Right cardiac atrium (tissue), 5 donors: ENCODE data around the gene PRR5L. TPM values are rescaled to one million over a fixed set of nuclear protein-coding genes. Genes with fewer than 3 reads are reported as not detected.

Experiments used
- ATAC-seq, 2 donors: fragments of 200-7000 bp; cut with Tn5 transposase; one replicate each; pipeline versions ENCODE4 v1.8.0 to v1.9.1; 2020; ENCODE audit warnings: moderate library complexity in 2 of 2, mild to moderate bottlenecking in 1 of 2
- DNase-seq, 3 donors: peaks; one replicate each; pipeline ENCODE4 v3.0.0-alpha.2; 2020
- H3K27ac ChIP-seq: one replicate; pipeline ENCODE4 v1.5.1; 2013; ENCODE audit warnings: mild to moderate bottlenecking, low read length, control low read depth, moderate library complexity
- H3K27me3 ChIP-seq: one replicate; pipeline ENCODE4 v1.6.1; 2013; ENCODE audit not compliant: control insufficient read depth, insufficient read depth
- H3K4me1 ChIP-seq: one replicate; pipeline ENCODE4 v1.6.1; 2013; ENCODE audit warnings: low read length; ENCODE audit not compliant: control insufficient read depth, insufficient read depth
- H3K4me3 ChIP-seq: one replicate; pipeline ENCODE4 v1.5.1; 2013; ENCODE audit warnings: low read length, control low read depth
- H3K9me3 ChIP-seq: one replicate; pipeline ENCODE4 v1.6.1; 2013; ENCODE audit warnings: low read length; ENCODE audit not compliant: control insufficient read depth
- WGBS: extraction: QIAGEN DNeasy Blood & Tissue Kit; methylation state at CpG from one replicate; pipeline ENCODE4 v1.1.7; 2013; 5-methylcytosine and 5-hydroxymethylcytosine counted together
- intact Hi-C, 4 donors: fragments of 100-400 bp; cut with DNase I; formaldehyde crosslinking; loops; one replicate each; pipeline versions ENCODE4 v1.11.0 to v1.14.0; 2022 to 2023
- long read RNA-seq, 4 donors: library from polyadenylated mRNA; unstranded; transcript quantifications; one replicate each; pipeline ENCODE4 v2.0.0, GENCODE V29; 2020 to 2021
- polyA plus RNA-seq: library from polyadenylated mRNA; stranded (reverse); fragments of 200-250 nt; gene quantifications from one replicate; pipeline ENCODE4 v1.2.3, GENCODE V29; 2013
- total RNA-seq, 4 donors: library from RNA; stranded (reverse); fragmentation: NEBNext Ultra II Directional; extraction: Animal tissue kit (Norgen Biotek cat#: 25700); gene quantifications; one replicate each; pipeline ENCODE4 v1.2.1, GENCODE V29; 2021
- donor health status: healthy with polysubstance abuse.
- donor health status: DM: no; HTN: yes; CAD: no.
- donor health status: DM: no; HTN: no; CAD: no.
- donor health status: DM: no; HTN: yes; CAD: no; lungs with severe emphysema.
- donor health status: DM: yes; HTN: yes; CAD: no.

PRR5L gene, protein sequence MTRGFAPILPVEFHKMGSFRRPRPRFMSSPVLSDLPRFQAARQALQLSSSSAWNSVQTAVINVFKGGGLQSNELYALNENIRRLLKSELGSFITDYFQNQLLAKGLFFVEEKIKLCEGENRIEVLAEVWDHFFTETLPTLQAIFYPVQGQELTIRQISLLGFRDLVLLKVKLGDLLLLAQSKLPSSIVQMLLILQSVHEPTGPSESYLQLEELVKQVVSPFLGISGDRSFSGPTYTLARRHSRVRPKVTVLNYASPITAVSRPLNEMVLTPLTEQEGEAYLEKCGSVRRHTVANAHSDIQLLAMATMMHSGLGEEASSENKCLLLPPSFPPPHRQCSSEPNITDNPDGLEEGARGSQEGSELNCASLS
- total RNA-seq, result 1 to 10 TPM; 1.4 to 5.0 (median 2.6) TPM
- 0.52 TPM for polyA plus RNA-seq
- long read RNA-seq, donor 1, partial matches to known transcripts, result 0 of 1 reads
- long read RNA-seq, donor 1, other reads (novel, unspliced or antisense), result 1 of 1 reads
- long read RNA-seq, donor 2, partial matches to known transcripts, result 0 of 3 reads
- long read RNA-seq, donor 2, other reads (novel, unspliced or antisense), result 3 of 3 reads
- long read RNA-seq, donor 3, partial matches to known transcripts, result 1 of 6 reads
- long read RNA-seq, donor 3, other reads (novel, unspliced or antisense), result 5 of 6 reads
- long read RNA-seq, donor 4, partial matches to known transcripts, result 0 of 2 reads
- long read RNA-seq, donor 4, other reads (novel, unspliced or antisense), result 2 of 2 reads

DNA sequence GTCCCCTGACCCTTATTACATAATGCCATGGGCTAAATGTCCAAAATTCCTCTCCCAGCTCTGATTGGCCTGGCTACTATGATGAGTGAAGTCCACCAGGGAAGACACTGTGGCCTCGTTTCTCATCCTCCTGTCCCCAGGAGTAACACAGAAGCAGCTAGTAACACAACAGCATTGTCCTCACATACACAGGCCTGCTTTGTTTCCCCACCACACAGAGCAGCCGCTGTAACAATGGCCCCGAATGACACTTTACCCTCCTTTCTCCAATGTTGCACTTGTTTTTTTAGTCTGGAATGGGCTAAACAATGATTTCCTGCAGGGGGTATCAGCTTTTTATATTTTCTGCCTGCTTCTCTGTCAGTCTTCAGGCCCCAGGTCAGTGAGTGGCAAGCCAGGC, at the start of gene PRR5L:
TSS of gene PRR5L (plus strand) at position 363 of the 400 bp plus-strand sequence. CDS start 104,834 bp downstream, outside the sequence.
- intact Hi-C loops, result loop anchor here in 2 of 4 donors (5.0 to 10.0 kb wide), 2 partner anchors 189 to 196 kb away; no protein-coding TSS in a partner anchor
- 89% methylated on average over 3 of the region's 3 CpGs for WGBS
- H3K27me3 ChIP-seq, result no peaks in the 10 kb centered on the region
- H3K9me3 ChIP-seq, result no peaks in the 10 kb centered on the region
- H3K4me3 ChIP-seq, result no peak within 1 kb of the TSS
- H3K27ac ChIP-seq, result no peak within 1 kb of the TSS
- DNase-seq (no peak), ATAC-seq (no peak)
- H3K4me1 ChIP-seq, result no peaks in the 10 kb centered on the region

DNA sequence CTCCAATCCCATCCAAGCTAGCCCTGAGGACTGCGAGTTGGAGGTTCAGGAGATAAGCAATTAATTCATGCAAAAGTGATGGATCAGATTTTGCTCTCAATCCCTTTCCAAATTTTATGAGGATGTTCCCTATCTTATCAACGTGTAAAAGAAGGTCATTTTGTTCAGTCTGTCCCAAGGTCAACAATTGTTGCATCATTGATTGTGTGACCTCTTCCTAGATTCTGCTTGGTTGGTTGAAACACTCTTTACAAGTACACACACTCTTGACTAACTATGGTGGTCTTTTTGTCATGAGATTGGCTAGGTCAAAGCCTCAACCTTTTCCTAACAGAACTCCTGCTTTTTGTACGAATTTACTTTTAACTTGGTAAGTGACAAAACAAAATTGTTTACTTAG, 48.6 kb upstream of the PRR5L start:
- WGBS, result 54% methylated on average over 3 of the region's 3 CpGs
- ATAC-seq, result no peak
- no peak overlapping the region for H3K27ac ChIP-seq
- no peaks in the 10 kb centered on the region for H3K9me3 ChIP-seq
- H3K27me3 ChIP-seq, result peaks cover 2% of the 10 kb centered on the region
- no peaks in the 10 kb centered on the region for H3K4me1 ChIP-seq
- intact Hi-C loops, result no loop called here
- H3K4me3 ChIP-seq, result no peak overlapping the region
- DNase-seq, result no peak

GRCh38 chr11:36248436-36248835, 47.7 kb upstream of the PRR5L start:
- DNase-seq (no peak), ATAC-seq (no peak)
- Histone ChIP-seq H3K4me1 (no peaks in the 10 kb centered on the region), H3K4me3 (no peak overlapping the region), H3K27me3 (peaks cover 2% of the 10 kb centered on the region), H3K27ac (no peak overlapping the region), H3K9me3 (no peaks in the 10 kb centered on the region)
- WGBS, result 70% methylated on average over 4 of the region's 4 CpGs
- intact Hi-C loops, result no loop called here

DNA sequence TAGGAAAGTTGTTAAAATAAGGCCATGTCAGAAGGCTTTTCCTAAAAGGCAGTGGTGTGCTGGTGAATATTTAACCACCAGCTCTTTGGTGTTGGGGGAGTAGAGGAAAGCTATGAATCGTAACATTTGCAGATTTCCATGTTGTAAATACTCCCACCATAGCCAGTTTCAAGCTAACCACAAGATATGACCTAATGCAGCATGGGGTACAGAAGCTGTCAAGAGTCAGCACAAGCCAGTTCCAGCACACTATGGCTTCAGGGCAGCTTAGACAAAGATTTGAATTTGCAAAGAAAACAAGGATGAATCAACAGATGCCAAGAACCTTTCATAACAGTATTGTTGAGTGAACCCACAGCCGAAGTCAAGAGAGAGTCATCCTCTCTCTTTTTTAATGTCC, 46.8 kb upstream of the PRR5L start:
- Histone ChIP-seq H3K27me3 (peaks cover 2% of the 10 kb centered on the region), H3K4me1 (no peaks in the 10 kb centered on the region), H3K27ac (no peak overlapping the region), H3K4me3 (no peak overlapping the region), H3K9me3 (no peaks in the 10 kb centered on the region)
- DNase-seq, result no peak
- no peak for ATAC-seq
- intact Hi-C loops, result no loop called here
- WGBS, result 70% methylated on average over 2 of the region's 2 CpGs

DNA sequence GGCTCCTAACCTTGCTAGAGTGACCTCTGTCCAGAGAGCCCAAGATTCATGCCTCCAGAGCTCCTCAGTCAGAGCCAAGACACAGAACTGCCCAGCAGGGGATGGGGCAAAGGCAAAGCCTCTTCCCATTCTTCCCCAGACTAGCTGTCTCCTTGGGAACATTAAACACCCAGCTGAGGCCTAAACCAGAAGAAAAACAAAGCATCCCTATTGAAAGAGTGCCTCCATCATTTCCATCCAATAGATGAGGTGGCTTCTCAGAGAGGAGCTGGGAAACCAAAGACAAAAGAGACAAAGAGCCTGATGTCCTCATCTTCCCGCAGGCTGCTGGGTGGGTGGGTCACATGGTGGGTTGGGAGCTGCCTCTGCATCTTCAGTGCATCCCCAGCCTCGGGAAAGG, 44.3 kb upstream of the PRR5L start:
- 77% methylated on average over 2 of the region's 2 CpGs for WGBS
- peaks cover 4% of the 10 kb centered on the region for H3K9me3 ChIP-seq
- H3K4me3 ChIP-seq, result no peak overlapping the region
- H3K27ac ChIP-seq, result no peak overlapping the region
- intact Hi-C loops, result loop anchor here in 1 of 4 donors (10.0 kb wide), 1 partner anchor 117 kb away; no protein-coding TSS in a partner anchor
- no peaks in the 10 kb centered on the region for H3K27me3 ChIP-seq
- ATAC-seq (no peak), DNase-seq (no peak)
- no peaks in the 10 kb centered on the region for H3K4me1 ChIP-seq

GRCh38 chr11:36253238-36253637, 42.9 kb upstream of the PRR5L start:
- Histone ChIP-seq H3K9me3 (peaks cover 4% of the 10 kb centered on the region), H3K27ac (no peak overlapping the region), H3K4me1 (no peaks in the 10 kb centered on the region), H3K4me3 (no peak overlapping the region), H3K27me3 (no peaks in the 10 kb centered on the region)
- intact Hi-C loops, result loop anchor here in 1 of 4 donors (10.0 kb wide), 1 partner anchor 118 kb away; no protein-coding TSS in a partner anchor
- ATAC-seq, result no peak
- no peak for DNase-seq
- 40% methylated on average over 5 of the region's 5 CpGs for WGBS

GRCh38 chr11:36254713-36255112, 41.4 kb upstream of the PRR5L start:
- Histone ChIP-seq H3K4me3 (no peak overlapping the region), H3K4me1 (no peaks in the 10 kb centered on the region), H3K27me3 (no peaks in the 10 kb centered on the region), H3K9me3 (peaks cover 4% of the 10 kb centered on the region), H3K27ac (no peak overlapping the region)
- 92% methylated on average over 1 of the region's 1 CpG for WGBS
- ATAC-seq (no peak), DNase-seq (no peak)
- intact Hi-C loops, result loop anchor here in 1 of 4 donors (10.0 kb wide), 1 partner anchor 120 kb away; no protein-coding TSS in a partner anchor

- Histone ChIP-seq H3K27me3 (no peaks in the 10 kb centered on the region), H3K4me3 (no peak overlapping the region), H3K4me1 (no peaks in the 10 kb centered on the region), H3K9me3 (peaks cover 4% of the 10 kb centered on the region), H3K27ac (no peak overlapping the region)
- ATAC-seq (no peak), DNase-seq (no peak)
- WGBS, result 73% methylated on average over 5 of the region's 5 CpGs
- intact Hi-C loops, result loop anchor here in 1 of 4 donors (10.0 kb wide), 1 partner anchor 123 kb away; no protein-coding TSS in a partner anchor
These were observed 38.7 kb upstream of the PRR5L start for GRCh38 chr11:36257351-36257750.

DNA sequence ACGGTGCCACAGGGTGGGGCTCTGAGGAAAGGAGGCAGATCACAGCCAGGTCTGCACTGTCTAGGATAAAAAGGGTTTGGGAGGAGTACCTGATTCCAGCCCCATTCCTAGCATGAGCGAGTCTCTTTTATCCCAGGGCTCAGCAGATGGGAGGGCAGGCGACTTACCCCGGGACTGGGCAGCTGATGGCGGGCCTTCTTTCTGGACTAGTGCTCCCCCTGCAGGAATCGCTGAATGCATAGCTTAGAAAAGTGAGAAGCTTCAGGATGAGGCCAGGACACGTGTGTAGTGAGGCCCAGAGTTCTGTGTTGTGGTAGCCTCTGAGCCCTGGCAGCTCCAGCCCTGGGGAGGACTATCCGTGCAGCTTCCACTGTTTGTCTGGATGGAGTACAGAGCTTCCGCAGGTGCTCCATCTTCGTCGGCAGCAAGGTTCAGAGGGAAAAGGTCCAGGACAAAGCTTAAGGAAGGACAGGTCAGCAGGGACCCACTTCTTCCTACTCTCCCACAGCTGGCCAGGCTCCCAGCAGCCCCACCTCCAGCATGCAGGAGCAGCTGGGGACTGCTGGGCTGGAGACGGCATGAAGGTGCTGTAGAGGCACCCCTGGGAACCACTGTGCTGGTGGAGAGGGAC, 37.2 kb upstream of the PRR5L start:
- H3K4me1 ChIP-seq, result no peaks in the 10 kb centered on the region
- H3K4me3 ChIP-seq, result no peak overlapping the region
- WGBS, result 30% methylated on average over 12 of the region's 12 CpGs
- H3K9me3 ChIP-seq, result peaks cover 4% of the 10 kb centered on the region
- ATAC-seq, result peak; percentile 58 to 80
- H3K27me3 ChIP-seq, result no peaks in the 10 kb centered on the region
- intact Hi-C loops, result loop anchor here in 2 of 4 donors (2.0 to 10.0 kb wide), 2 partner anchors 124 to 642 kb away; no protein-coding TSS in a partner anchor
- peak; percentile 48 to 72 (median 53) for DNase-seq
- H3K27ac ChIP-seq, result no peak overlapping the region

- intact Hi-C loops, result loop anchor here in 2 of 4 donors (10.0 kb wide), 3 partner anchors 436 to 776 kb away; partner anchors contain the start of gene FJX1 (in 1 of the 2)
- H3K4me1 ChIP-seq, result no peaks in the 10 kb centered on the region
These were observed 35.0 kb upstream of the PRR5L start for GRCh38 chr11:36261094-36261493.

More at GRCh38 chr11:36261094-36261493, 35.0 kb upstream of the PRR5L start:
- 90% methylated on average over 4 of the region's 4 CpGs for WGBS
- peaks cover 3% of the 10 kb centered on the region for H3K9me3 ChIP-seq
- H3K4me3 ChIP-seq, result no peak overlapping the region
- no peaks in the 10 kb centered on the region for H3K27me3 ChIP-seq
- DNase-seq (no peak), ATAC-seq (no peak)
- H3K27ac ChIP-seq, result no peak overlapping the region
